Measurements from ENCODE around the gene SLC39A1.
A peak's percentile ranks its signal among the peaks of the same experiment; 100 is the strongest.

DNA sequence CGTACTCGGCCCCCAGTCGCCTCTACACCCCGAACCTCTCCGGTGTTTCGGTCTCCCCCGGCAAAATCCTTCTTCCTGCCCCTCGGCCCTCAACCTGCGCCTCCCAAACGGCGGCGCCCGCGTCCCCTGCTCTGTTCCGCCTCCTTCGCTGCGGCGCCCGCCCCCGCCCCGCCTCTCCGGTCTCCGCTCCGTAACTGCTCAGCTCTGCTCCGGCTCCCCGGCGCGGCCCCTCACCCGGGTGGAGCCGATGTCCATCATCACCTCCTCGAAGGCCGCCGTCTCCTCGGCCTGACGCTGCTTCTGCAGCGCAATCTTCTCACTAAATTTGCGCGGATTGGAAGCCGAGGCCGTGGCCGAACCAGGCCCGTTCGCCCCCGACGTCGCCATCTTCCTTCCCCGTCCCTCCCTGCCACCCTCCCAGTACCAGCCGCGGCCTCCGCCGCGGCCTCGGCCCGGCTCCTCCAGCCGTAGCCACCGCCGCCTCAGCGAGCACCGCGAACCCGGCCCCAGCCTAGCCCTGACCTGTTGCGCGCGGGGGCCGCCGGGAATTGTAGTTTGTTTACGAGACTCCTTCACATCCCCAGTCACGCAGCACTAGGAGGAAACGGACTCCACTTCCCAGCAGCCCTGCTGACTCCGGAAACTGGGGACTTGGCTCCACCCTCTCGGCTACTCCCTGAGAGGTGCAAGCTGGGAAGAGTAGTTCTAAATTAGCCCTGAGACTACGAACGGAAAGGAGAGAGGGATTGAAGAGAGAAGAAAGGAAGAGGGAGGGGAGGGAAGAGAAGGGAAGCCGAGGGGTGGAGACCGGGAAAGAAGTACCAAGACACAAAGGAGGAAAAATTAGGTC is 5.0 kb downstream of the SLC39A1 start, which contains the start of gene CRTC2:
- TF ChIP-seq, protein P1, sequence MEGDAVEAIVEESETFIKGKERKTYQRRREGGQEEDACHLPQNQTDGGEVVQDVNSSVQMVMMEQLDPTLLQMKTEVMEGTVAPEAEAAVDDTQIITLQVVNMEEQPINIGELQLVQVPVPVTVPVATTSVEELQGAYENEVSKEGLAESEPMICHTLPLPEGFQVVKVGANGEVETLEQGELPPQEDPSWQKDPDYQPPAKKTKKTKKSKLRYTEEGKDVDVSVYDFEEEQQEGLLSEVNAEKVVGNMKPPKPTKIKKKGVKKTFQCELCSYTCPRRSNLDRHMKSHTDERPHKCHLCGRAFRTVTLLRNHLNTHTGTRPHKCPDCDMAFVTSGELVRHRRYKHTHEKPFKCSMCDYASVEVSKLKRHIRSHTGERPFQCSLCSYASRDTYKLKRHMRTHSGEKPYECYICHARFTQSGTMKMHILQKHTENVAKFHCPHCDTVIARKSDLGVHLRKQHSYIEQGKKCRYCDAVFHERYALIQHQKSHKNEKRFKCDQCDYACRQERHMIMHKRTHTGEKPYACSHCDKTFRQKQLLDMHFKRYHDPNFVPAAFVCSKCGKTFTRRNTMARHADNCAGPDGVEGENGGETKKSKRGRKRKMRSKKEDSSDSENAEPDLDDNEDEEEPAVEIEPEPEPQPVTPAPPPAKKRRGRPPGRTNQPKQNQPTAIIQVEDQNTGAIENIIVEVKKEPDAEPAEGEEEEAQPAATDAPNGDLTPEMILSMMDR (IDR thresholded peaks at IDR 0.05) = no peak
- TF ChIP-seq POLR2A (IDR thresholded peaks at IDR 0.05) = peak in 1 of 2 donors; percentile 66

All from lower leg skin (tissue), 3 donors.